PFSK-1 (cell line): Measurements from ENCODE around the gene COL13A1.

Experiments
- FOXP2 ChIP-seq: optimal IDR thresholded peaks from 2 replicates; pipeline ENCODE3; 2011; ENCODE audit warnings: borderline replicate concordance, control low read depth, inconsistent platforms; ENCODE audit not compliant: insufficient read depth; ENCODE audit errors: extremely low read length, extremely low read depth
- POLR2AphosphoS5 ChIP-seq: IDR thresholded peaks from 2 replicates; pipeline ENCODE4 v1.6.1; 2012; ENCODE audit warnings: low read depth, mild to moderate bottlenecking, control low read depth, low read length, moderate library complexity
- REST ChIP-seq, 2 experiments: IDR thresholded peaks; 2 replicates each; pipeline versions ENCODE4 v1.6.1 to v1.8.0; 2011 to 2012; ENCODE audit warnings: low read depth in 2 of 2, low read length in 2 of 2, control low read depth in 1 of 2, inconsistent platforms in 1 of 2, mild to moderate bottlenecking in 1 of 2, moderate library complexity in 1 of 2; ENCODE audit not compliant: insufficient read depth in 1 of 2
- SIN3A ChIP-seq: IDR thresholded peaks from 2 replicates; pipeline ENCODE4 v1.6.1; 2012; ENCODE audit warnings: mild to moderate bottlenecking, low read length, moderate library complexity, borderline replicate concordance; ENCODE audit not compliant: insufficient read depth
- TAF1 ChIP-seq: IDR thresholded peaks from 2 replicates; pipeline ENCODE4 v1.6.1; 2012; ENCODE audit warnings: low read length, control low read depth, borderline replicate concordance; ENCODE audit not compliant: insufficient read depth

COL13A1 gene

GRCh38 chr10:69979174-69979573, 177.5 kb downstream of the COL13A1 start:
- TF ChIP-seq TAF1, result no peak
- no peak for TF ChIP-seq FOXP2
- peak; percentile 16 to 82; a peak in 2 of 4 replicates for TF ChIP-seq REST (IDR thresholded peaks at IDR 0.05; ENCODE audit: insufficient read depth in 1 of 2, low read depth in 2 of 2, low read length in 2 of 2)
- TF ChIP-seq POLR2AphosphoS5, result no peak
- no peak for TF ChIP-seq SIN3A

DNA sequence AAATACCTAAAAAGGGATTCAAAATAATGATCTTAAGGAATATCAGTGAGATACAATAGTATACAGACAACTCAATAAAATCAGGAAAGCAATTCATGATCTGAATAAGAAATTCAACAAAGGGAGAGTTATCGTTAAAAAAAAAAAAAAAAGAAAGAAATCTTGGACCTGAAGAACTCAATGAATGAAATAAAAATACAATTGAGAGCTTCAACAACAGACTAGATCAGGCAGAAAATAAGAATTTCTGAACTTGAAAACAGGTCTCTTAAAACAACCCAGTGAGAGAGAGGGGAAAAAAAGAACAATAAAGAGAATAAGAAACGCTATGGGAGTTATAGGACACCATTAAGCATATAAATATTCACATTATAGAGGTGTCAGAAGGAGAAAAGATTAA, 179.0 kb downstream of the COL13A1 start:
- no peak for TF ChIP-seq FOXP2
- TF ChIP-seq SIN3A, result no peak
- TF ChIP-seq REST (IDR thresholded peaks at IDR 0.05; ENCODE audit: insufficient read depth in 1 of 2, low read depth in 2 of 2, low read length in 2 of 2), result no peak
- TF ChIP-seq POLR2AphosphoS5, result no peak
- TF ChIP-seq TAF1, result no peak

GRCh38 chr10:69988094-69988493, 186.4 kb downstream of the COL13A1 start:
- no peak for TF ChIP-seq TAF1

GRCh38 chr10:69991151-69991550, 189.4 kb downstream of the COL13A1 start:
- TF ChIP-seq FOXP2, result no peak
- TF ChIP-seq REST (IDR thresholded peaks at IDR 0.05; ENCODE audit: insufficient read depth in 1 of 2, low read depth in 2 of 2, low read length in 2 of 2), result no peak
- no peak for TF ChIP-seq TAF1
- no peak for TF ChIP-seq POLR2AphosphoS5
- no peak for TF ChIP-seq SIN3A

- no peak for TF ChIP-seq FOXP2
- no peak for TF ChIP-seq REST (IDR thresholded peaks at IDR 0.05; ENCODE audit: insufficient read depth in 1 of 2, low read depth in 2 of 2, low read length in 2 of 2)
- TF ChIP-seq POLR2AphosphoS5, result no peak
- TF ChIP-seq TAF1, result no peak
- TF ChIP-seq SIN3A, result no peak
Measured at GRCh38 chr10:69994262-69994661, 192.6 kb downstream of the COL13A1 start.
